CD1c-positive myeloid dendritic cell (primary cell): ENCODE measurements around the gene ARL14EP.

Experiments
- DNase-seq: peaks from one replicate; pipeline ENCODE4 v3.0.0-alpha.2; 2016; ENCODE audit errors: extremely low spot score

The ARL14EP gene

DNA sequence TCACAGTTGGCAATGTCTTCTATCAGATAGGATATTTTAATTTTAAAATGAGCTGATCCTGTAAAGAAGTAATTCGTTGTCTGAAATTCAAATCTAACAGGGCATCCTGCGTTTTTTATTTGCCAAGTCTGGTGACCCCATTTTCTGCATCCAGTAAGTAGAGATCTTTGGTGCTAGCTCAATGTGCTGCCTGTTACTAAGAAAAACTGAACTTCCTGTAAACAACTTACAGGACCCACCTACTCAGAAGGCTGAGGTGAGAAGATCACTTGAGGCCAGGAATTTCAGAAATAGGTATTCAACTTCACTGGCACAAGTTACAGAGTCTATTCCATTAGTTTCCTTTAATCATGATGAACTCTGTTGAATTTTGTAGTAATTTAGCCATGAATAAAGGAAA is 4.0 kb downstream of the ARL14EP start:
- peak; percentile 23 for DNase-seq

DNA sequence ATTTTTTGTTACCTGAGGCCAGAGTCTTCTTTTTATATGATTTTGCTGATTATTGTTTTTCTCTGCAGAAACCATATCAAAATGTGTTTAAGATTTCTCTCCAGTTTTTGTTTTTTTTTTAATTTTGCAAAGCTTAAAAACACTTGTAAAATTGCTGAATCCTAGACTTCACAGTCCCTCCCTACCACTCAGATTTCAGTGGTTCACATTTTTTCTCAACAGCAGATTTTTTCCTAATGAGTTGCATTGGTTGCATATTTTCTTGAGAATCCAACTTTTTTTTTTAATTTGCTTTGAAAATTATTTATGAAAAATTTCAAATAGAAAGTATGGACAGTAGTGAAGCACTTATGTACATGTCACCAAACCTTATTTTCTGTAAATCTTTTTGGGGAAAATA is 5.8 kb downstream of the ARL14EP start:
- no peak for DNase-seq

DNA sequence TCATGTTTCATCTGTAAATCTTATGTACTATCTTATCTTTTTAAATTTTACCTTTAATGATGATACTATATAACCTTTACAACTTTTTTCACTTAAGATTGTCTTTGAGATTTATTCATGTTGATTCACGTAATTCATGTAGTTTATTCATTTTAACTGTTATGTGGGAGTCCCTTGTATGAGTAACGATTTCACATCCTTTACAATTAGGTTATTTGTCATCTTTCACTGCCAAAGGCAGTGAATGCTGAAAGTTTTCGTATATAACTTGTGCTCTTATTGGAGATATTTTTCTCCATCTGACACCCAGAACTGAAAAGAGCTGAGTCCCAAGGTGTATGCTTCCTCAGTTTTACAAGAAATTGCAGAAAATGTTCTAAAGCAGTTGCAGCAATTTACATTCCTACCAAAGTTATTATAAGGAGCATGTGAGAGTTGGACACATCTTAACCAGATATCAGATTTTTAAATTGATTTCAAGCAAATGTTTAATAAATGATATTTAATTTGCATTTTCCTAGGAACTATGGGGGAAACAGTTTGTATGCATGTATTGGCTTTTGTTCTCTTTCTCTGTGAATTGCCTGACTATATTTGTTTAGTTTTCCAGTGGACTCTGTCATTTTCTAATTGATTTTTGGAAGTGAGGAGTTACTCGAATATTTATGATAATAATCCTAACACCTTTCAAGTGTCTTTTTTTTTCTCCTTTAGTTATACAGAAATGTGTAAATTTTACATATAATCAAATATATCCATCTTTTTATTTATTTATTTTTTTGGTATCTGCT is 6.4 kb downstream of the ARL14EP start:
- DNase-seq, result peak; percentile 22

DNA sequence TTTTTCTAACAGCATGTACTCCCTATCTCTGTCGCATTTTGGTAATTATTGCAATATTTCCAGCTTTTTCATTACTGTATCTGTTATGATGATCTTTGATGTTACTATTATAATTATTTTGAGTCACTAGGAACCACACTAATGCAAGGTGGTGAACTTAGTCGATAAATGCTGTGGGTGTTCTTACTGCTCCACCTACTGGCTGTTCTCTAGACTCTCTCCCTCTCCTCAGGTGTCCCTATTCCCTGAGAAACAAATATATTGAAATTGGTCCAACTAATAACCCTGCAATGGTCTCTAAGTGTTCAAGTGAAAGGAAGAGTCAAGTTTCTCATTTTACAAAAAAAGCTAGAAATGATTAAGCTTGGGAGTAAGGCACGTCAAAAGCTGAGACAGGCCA is 10.5 kb downstream of the ARL14EP start:
- DNase-seq, result no peak

DNA sequence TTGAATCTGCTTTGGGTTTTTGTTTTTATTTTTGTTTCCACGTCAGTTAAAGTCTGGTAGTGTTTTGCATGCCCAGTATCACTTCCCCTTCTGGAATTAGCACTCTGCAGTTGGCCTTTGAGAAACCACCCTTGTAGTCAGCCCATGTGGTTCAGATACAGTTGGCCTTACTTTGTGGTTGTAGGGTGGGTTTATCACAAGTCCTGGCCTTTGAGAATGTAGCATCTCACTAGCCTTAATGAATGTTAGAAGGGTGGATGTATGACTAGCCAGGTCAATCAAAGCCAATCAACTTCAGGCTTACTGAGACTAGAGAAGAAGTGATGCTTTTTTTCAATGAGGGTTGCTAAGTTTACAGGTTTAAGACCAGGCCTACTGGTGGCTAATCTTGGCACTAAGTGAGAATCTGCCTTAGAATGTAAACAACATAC is 19.8 kb downstream of the ARL14EP start:
- peak; percentile 73 for DNase-seq

DNA sequence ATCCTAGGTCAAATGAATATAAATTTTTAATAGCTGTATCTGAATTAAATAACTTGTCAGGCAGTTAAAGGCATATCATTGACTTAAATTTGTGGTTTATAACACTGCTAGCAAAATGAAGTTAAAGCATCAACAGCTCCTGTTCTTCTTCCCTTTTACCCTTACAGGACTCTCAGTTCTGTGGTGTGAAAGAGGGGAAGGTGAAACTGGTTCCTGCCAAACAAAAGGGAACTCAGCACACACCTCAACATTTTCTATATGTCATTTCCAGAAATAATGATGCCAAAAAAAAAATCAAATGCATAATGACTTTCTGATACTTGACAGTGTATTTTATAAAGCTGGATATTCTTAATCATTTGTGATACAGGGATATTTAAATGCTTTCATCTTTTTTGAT is 21.2 kb downstream of the ARL14EP start:
- DNase-seq, result peak; percentile 11

DNA sequence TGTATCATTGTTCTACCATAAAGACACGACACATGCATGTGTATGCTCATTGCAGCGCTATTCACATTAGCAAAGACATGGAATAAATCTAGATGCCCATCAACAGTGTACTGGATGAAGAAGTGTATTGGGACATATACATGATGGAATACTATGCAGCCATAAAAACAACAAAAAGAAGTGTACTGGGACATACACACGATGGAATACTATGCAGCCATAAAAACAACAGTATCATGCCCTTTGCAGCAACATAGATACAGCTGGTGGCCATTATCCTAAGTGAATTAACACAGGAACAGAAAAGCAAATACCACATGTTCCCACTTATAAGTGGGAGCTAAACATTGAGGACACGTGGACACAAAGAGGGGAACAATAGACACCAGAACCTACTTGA is 22.7 kb downstream of the ARL14EP start:
- DNase-seq, result no peak

DNA sequence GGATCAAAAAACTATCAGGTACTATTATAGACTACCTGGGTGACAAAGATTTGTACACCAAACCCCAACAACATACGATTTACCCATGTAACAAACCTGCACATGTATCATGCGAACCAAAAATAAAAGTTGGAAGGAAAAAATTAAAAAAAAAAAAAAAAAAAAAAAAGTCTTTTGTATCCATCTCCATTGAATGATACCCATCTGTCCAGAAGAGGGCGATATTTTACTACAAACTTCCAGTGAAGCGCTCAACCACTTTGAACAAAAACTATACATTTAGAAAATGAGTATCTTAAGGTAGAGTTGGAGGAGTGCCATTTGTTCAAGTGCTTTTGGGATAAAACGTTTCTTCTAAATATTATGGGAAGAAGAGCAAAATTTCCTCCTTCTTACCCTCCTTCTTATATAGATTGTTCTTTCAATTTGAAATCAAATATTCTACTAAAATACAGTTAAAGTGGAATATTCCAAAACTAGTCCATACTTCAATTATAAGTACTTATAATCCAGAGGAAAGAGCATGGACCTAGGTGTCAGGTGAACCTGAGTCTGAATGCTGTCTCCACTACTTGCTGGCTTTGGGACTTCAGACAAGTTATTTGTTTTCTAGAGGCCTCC is 23.3 kb downstream of the ARL14EP start:
- peak; percentile 65 for DNase-seq

DNA sequence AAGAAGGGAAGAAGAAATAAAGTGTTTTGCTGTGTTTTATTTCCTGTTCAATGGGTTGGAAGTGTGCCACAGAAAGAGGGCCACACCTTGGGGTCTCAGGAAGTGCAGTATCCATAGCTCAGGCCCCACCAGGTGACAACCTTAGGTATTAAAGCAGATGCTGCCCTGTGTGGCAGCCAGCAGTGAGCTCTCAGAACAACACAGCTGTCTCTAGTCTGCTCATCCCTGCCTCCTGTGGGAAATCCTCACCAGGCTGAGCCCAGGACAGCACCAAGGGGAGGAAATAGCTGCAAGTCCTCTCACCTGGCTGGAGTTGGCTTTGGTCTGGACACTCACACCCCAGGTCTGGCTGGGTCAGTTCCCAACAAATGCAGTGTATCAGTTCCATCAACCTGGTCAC is 25.1 kb downstream of the ARL14EP start:
- no peak for DNase-seq

DNA sequence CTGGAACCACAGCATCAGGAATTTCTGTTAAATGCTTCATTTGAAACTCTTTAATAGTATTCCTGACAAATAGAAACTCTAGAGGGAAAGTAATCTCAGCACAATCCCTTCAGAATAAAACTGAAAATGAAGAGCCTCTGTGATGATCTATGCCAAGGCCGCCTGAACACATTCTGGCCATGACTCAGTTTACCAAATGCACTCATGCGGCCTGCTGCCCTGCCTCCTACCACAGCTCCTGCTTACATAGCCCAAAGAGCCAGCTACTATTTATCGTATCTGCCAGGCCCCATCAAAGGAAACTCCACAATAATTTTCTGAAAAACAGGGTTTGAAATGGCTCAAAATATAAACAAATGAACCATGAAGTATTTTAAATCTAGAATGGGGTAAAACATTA is 27.0 kb downstream of the ARL14EP start:
- no peak for DNase-seq

DNA sequence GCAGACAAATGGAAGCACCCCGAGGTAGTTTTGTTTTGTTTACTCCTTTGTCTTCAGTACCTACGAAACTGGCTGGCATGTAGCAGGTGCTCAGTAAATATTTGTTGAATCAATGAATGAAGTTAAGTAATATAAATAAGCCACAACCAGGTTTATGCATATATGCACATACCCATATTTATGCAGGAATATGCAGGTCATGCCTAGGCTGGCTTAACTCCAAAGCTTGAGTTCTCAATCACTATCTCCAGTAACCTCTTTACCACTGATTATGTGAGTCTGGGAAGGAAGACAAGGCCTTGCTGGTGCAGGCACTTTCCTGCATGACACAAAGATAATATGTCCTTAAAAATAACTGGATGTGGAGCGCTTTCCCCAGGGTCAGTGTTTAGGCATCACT is 27.5 kb downstream of the ARL14EP start:
- no peak for DNase-seq

DNA sequence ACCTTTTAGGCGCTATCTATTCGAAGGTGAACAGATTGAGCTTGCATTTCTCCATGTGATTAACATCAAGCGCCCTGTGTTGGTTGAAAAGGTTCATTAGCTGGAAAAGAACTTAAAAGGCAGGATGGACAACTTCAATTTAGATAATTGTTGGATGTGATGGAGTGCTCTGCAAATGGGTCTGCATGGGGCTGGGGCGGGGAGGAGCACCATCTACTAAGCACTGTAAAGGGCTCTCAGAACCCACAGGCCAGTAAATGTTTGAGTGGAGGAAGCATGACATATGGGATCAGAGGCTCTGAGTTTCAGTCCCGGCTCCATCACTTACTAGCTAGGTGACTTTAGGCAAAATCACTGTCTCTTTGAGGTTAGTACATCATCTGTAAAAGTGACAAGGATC is 28.2 kb downstream of the ARL14EP start:
- DNase-seq, result no peak

DNA sequence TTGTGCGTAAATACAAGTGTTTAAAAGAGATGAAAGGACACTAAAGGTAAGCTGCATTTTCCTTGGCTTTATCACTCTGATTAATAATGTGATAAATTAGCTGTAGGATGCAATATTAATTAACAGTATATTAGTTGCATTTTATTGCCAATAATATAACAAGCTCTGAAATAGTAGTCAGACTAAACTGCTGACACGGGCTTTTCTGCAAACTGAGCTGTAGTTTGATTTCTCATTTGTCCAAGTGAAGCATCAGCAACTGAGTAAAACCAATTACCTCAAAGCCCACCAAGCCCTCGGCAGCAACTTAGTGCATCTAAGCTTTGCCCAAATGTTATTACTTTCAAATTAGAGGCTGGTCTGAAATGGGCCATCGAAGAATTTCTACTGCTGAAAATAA is 33.5 kb downstream of the ARL14EP start:
- DNase-seq, result no peak

DNA sequence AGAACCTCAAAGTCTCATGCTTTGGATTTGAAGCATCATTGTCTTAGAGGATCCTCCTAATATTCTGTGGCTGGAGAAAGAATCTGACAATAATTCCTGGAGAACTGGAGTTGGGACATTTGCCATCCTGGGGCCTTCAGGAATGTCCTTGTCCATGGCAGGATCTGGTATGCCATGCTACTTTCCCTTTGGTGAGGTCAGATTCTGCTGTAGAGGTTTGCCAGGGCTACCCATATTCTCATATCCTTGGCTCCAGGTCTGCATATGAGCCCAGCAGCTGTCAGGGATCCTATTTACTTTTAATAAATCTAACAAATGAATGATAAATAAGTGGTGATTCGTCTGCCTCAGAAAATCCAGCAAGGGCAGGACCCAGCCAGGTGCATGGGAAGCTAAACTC is 35.0 kb downstream of the ARL14EP start:
- DNase-seq, result no peak

DNA sequence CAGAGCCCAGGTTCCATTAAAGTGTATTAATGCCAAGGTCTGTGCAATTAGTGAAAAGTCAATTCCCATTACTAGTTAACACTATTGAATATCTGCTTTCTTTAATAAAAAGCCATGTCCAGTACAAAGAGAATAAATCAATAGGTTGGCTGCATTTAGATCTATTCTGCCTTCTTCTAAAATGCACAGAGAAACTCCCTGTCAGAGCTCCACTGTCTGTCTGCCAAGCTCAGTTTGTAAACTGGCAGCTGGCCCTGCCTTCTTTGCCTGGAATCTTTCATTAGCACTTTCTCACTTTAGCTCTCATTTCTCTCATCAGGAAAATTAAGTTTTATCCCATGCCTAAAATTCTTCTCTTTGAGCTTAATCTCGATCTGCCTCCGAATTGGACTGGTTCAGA is 35.6 kb downstream of the ARL14EP start:
- no peak for DNase-seq

DNA sequence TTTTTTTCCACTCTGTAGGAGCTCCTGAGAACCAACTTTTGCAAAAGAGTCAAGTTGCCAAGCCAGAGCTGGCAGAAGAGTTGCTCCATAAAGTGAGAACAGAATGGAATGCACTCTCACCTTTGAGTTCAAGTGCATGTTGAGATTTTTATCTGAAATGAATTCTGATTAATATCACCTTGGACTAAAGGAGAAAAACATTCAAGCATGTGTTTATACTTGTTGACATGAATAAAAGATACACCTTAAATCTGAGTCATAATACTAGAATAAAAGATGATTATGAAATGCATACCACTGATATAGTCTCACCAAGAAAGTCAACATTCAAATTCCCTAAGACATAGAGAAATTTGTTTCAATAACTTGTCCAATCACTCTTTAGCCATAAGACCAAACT is 37.8 kb downstream of the ARL14EP start:
- no peak for DNase-seq

DNA sequence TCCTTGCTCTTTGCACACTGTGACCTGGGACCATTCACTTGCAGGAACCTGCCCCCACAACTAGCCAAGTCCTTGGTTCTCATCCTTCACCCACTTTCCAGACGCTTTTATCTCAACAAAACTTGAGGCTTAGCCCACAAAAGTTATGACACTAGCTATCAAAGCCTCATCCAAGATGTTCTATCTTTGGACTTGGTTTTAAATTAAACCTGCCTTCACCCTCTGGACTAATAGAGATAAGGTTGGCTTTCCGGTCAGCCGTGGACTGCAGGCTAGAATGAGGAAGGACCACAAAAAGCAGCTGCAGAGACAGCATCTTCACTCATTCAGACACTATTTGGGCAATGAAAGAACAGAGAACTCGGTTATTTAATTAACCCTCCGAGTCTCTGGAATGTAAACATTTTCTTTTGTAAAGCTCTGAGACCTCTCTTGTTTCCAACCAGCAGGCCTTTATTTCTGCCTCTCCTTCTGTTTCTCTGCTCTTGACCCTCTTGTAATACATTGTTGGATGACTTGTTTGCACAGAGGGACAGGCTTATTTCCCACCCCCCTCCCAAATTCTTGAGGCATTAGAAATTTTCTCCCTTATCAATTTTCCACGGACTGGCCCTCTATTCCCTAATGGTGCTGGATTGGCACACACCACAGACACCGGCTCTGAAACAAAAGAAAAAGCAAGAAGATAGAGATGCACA is 41.4 kb downstream of the ARL14EP start:
- DNase-seq, result no peak

DNA sequence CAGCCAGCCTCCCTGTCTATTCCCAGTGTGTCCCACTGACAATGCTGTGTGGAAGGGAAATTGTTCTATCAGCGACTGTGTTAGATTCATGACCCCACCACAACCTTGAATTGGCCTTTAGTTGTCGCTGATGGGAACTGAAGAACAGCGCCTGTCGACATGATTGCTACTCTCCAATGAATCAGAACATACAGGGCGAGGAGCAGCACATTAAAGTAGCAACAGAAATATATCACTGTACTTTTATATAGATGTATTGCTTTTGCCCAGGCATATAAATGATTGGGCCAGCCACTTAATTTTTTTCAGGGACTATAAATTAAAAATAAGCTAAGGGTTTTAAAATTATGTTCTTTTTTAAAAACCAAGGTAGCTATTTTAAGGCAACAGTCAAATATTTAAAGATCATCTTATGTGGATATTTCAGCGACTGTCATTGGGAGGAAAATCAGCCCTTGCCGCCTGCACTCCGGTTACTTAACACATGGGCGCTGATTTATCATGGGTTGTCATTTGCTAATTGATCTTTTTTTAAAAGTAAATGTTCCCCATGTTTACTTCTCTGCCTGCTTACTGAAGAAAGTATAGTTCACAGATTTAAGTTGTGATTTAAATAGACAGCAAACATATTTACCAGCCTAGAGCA is 42.1 kb downstream of the ARL14EP start:
- no peak for DNase-seq

DNA sequence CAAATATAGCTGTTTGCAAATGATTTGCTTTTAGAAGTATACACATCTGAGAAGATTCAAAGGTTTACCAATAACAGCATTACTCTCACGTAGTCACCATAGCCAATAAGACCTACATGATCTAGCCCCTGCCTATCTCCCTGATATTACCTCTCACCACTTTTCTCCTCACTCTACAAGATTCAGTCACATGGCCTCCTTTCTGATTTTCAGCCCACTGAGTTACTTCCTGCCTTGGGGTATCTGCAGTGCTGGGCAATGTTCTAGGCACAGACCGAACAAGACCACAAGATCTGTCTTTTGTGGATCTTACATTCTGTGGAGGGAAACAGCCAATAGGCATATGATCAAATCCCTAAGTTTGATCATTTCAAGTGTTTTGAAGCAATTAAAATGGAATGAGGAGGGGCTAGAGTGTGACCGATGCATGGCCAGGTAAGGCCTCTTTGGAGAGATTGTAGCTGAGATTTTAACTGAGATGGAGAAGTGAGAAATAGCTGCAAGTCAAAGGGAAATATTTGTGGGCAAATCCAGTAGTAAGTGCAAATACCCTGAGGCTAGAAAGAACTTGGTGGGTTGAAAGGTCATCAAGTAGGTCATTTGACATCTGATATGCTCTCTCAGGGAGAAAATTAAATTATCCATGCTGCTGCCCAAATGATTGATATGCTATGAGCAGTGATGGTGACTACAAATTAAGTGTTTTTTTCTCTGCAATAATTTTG is 43.1 kb downstream of the ARL14EP start:
- no peak for DNase-seq

DNA sequence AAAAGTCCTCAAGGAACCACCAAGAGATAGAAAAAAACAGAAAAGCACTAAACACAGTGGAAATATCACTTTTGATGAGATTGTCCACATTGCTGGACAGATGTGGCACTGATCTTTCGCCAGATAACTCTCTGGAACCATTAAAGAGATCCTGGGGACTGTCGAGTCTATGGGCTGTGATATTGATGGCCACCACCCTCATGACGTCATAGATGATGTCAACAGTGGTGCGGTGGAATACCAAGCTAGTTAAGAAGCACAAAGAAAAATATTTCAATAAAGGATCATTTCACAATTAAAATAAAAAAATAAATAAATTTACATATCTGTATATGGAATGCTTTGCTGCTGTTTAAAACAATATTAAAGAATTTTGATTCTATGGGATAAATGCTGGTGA is 45.5 kb downstream of the ARL14EP start:
- DNase-seq, result no peak

DNA sequence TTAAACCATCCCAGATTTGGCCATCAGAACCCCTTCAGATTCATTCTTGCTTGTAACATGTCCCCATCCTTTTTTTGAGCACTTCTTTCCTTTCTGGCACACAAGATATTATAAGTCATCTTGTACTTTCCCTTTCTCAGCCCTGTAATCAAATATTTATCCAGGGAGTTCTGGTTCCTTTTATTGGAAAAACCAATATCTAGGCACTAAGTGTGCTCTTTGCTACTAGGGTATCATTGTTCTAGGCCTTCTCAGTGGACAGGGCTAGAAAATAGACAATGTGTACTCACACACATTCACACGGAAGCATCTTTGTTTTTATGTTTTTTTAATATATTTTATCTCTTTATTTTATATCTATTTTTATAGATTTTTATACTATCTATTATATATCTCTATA is 47.3 kb downstream of the ARL14EP start:
- DNase-seq, result no peak

DNA sequence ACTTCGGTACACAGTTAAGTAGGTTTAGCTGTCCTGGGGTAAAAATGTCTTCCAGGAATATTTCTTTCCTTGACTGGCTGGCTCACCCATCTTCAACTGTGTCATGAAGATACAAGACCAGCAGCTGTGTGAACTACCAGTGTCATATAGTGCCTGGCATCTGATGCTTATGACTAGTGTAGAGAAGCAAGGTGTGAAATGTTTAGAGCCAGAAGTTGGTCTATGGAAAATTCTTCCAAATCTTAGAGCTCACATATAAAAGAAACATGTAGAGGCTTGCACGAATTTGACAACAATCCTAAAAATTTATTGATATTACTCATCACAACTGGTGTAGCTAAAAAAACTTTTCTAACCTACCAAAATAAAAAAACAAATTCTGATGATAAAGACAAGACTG is 54.4 kb downstream of the ARL14EP start:
- no peak for DNase-seq
